SHP77 (cell line): ENCODE measurements around the gene TMEM178A.
"Not testable (repeated sequence)": the region's sequence is repeated elsewhere in the genome, so short reads cannot be mapped to it uniquely, and the experiment has no call there.

Experiments used
- DNase-seq, 2 experiments: peaks; one replicate each; lab custom pipeline; 2025; lab: John Stamatoyannopoulos, UW

Gene TMEM178A

DNA sequence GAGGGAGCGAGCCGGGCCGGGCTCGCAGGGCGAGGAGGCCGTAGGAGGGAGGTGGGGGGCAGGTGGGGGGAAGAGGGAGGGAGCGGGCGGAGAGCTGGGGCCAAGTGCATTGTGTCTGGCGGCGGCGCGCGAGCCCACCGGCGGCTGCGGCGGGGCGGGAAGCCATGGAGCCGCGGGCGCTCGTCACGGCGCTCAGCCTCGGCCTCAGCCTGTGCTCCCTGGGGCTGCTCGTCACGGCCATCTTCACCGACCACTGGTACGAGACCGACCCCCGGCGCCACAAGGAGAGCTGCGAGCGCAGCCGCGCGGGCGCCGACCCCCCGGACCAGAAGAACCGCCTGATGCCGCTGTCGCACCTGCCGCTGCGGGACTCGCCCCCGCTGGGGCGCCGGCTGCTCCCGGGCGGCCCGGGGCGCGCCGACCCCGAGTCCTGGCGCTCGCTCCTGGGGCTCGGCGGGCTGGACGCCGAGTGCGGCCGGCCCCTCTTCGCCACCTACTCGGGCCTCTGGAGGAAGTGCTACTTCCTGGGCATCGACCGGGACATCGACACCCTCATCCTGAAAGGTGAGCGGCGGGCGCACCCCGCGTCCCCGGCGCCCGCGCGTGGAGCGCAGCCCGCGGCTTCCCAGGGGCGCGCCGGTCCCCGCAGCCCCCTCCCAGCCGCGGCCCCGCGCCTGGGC, at the start of gene TMEM178A:
Gene TMEM178A (plus strand): TSS at position 107 of the 680 bp plus-strand sequence. CDS start 58 bp downstream, at position 165.
- DNase-seq: no peak

DNA sequence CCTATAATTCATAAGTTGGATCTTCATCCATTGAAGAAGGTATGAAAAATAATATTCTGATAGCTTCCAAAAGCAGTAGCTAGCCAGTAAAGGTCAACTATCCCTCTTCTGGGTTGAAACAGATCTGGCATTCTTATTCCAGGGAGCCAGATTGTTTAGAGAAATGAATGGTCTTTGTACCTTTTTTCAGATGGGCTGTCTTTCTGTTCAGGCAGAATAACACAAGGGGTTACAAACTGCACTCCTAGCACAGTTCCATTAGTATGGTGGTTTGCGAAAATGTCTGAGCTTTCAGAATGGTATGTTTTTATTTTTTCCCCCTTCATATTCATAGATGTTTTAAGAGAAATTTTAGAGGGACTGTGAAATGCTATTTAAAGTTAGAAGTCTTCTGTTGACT, 47.5 kb upstream of the TMEM178A start:
- DNase-seq: no peak

DNA sequence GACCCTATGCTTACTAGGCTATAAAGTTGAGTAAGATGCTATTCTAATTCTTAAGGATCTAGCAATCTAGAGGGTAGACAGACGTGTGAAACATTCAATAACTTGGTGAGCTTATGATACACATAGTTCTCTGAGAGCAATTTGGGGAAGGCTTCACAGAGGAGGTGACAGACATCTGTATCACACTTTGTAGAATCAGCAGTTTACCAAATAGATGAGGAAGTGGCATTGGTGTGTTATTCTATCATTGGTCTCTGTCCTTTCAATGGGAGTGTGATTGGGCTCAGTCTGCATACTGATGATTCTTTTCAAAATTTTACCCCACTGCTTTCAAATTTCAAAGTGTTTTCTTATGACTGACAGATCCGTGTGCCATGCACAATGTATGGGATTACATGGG, 47.0 kb upstream of the TMEM178A start:
- DNase-seq: no peak

DNA sequence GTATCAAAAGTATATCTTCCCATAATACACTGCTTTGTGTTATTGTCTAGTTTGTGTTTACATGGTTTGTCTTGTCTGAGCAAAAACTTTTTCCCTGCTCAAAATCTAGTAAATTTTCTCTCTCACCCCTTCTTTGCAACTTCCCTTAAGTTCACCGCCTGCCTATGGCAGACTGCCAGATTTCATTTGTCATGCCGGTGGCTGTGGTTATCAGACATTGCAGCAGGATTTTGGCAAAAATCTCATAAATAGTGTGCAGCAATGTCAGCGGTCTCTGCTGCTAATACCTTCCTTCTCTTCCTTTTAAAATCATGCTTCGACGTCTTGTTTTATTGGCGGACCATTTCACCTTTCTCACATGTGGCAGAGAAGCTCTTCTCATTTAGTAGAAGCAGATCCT, 45.6 kb upstream of the TMEM178A start:
- no peak for DNase-seq

DNA sequence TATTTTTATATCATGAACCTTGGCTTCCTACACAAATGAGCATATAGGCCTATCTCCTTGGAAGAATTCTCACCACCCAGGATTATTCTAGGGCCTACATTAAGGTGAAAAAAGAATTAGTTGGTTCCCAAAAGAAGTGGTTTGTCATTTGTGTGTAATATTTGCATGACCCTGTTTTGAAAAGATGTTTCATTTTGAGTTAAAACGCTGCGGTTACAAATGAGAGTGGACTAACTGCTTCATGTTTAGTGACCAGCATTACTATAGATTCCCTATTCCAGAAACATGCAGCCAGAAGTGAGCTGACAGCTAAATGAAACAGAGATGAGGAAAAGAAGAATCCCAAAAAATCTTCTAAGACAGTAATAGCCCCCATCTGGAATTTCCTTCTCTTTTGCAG, 44.1 kb upstream of the TMEM178A start:
- no peak for DNase-seq

DNA sequence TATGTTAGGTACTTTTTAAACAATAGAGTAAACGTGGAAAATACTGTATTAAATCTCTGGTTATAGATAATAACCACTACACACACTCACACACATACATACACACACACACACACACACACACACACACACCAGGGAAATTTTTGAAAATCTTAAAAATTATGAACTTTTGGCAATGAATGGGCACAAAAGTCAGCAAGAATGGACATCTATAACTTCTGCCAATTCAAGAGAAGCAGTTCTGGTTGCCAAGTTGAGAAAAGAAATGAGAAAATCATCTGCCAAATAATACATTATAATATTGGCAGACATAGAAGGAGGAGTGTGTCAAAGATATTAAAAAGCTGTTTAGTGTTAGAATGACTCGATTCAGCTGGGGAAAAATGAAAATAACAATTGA, 42.9 kb upstream of the TMEM178A start:
- DNase-seq: no peak

DNA sequence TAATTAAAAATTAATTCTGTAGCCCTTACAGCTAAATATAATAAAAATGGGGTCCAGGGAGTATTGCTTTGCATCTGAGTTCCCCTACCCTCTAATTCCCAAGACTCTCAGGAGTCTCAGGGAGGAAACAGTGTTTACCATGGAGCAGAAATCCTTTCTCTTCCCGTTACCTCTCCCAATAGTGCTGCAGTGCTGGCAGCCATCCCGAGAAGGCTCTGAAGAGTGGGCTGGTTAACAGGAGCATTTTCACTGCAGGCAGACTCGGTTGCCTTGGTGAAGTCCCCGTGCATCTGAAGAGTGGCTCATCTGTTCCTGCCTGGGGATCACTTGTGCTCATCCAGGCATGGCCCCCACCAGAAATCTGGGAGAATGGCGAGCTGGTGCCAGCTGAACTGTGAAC, 41.8 kb upstream of the TMEM178A start:
- no peak for DNase-seq

DNA sequence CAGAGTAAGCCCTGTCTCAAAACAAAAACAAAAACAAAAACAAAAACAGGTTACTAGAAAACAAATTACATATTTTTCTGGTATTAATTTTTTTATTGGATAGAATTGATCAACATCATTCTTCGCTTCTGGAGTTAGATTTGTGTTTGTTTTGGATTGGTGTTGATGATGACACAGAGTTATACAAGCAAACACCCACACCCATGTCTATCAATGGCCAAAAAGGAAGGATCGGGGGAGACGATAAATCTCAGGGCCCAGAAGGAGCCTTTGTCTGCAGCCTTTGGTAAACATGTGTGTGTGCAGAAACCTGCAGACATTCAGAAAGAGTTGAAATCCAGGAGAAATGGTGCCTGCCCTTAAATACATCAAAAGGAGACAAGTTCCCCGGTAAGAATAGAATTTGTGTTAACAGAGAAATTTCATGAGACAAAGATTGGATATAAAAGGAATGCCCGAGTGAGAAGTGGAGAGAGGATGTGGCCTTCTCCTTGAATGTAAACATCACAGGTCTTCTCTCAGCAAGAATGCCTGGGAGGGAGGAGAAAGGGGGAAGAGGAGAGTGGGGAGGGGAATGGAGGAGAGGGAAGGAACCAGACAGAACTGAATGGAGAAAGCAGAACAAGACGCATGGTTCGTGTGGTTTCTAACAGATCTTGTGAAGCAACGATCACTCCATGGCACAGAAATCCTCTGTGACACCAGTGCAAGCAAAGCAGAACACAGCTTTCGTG, 40.4 kb upstream of the TMEM178A start:
- no peak for DNase-seq

DNA sequence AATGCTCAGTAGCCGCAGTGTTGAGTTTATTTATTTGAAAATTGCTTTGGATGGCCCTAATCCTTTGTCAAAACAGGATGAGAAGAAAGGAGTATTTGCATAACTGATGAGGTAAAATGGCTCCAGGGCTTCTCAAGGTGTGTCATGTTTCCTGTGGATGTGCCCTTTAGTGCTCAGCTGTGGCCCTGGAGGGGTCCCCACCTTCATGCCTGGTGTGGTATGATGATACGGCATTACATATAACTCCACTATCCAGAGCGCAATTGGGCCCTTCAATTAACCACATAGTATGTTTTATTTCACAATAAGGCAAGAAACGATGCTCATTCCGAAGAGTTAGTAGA, 39.8 kb upstream of the TMEM178A start:
- no peak for DNase-seq

DNA sequence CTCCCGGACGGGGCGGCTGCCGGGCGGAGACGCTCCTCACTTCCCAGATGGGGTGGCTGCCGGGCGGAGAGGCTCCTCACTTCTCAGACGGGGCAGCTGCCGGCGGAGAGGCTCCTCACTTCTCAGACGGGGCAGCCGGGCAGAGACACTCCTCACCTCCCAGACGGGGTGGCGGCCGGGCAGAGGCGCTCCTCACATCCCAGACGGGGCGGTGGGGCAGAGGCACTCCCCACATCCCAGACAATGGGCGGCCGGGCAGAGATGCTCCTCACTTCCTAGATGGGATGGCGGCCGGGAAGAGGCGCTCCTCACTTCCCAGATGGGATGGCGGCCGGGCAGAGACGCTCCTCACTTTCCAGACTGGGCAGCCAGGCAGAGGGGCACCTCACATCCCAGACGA, 37.4 kb upstream of the TMEM178A start:
- DNase-seq: not testable (repeated sequence)

DNA sequence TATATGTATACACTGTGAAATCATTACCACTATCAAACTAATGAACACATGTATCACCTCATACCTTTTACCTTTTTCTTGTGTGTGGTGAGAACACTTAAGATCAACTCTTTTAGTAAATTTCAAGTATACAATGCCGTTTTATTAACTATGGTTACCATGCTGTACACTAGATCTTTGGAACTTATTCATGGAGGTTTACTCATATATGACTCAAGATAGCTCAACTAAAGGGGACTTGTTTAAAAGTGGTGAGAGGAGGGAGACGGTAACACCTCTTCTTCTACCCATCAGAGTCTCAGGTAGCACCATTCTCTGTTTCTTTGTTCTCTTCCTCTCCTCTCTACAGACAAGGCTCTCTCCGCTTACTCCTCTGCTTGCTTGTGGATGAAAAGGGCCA, 36.1 kb upstream of the TMEM178A start:
- no peak for DNase-seq

DNA sequence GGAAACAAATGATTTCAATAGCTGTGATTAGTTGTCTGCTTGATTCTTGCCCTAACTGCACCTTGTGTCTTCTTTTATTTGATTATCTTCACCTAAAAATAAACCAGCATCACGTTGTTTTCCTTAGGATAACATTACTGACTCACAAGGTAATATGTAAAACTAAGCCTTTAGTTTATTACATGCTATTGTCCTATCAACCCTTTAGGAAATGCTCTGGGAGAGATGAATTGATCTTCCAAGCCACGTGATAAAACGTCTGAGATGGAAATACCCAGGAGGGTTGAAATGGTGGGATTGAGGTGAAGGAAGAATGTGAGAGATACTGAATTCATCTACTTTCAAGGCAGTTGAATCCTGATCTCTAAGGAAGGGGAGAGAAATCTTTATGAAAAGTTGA, 34.5 kb upstream of the TMEM178A start:
- DNase-seq: no peak

DNA sequence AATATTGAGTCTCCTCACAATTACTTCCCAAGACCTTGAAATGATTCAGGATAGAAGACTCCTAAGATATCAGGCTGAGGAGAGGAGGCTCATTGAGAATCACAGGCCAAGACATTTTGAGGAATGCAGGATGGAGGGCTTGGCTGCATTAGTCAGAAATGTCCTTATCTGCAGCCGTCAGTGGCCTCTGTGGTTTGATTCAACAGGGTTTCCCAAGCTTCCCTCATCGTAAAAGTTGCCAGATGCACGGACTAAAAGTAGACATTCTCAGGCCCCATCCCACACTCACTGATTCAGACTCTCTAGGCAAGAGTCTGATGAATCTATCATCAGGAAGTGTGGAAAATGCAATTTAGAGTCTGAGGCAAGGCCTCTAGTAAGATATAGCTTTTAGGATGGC, 34.0 kb upstream of the TMEM178A start:
- no peak for DNase-seq

DNA sequence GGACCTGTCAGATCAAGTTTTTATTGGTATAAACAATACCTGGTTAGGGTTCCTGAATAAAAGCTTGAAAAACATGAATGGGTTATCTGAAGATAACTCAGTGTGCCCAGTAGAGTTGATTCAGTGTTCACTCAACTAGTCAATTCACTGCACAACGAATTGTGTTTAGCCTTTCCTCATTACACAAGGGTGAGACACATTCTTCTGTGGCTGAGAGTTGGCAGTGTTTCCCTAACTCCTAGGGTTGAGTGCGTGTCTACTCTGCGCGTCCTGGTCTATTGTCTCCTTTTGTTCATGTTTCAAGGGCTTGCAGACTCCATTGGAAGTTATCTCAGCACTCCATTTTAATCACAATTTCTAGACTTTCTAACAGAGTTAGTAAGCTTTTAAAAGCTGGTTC, 32.8 kb upstream of the TMEM178A start:
- DNase-seq: no peak

DNA sequence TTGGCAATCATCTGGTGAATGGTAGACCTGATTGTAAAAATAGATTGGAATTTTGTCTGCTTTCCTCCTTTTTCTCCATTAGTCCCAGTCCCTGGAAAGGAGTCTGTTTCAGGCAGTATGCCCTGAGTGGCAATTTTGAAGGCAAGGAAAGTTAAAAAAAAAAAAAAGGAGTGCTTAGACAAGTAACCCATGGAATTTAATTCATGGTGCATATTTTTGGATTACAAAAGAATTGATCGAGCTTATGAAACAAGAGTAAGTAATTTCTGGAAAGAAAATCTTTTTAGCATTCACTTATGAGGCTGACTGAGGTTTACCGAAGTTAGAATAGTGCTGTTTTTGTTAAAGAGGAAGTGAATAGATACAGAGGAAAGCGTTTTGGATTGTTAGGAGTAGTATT, 29.4 kb upstream of the TMEM178A start:
- DNase-seq: no peak

DNA sequence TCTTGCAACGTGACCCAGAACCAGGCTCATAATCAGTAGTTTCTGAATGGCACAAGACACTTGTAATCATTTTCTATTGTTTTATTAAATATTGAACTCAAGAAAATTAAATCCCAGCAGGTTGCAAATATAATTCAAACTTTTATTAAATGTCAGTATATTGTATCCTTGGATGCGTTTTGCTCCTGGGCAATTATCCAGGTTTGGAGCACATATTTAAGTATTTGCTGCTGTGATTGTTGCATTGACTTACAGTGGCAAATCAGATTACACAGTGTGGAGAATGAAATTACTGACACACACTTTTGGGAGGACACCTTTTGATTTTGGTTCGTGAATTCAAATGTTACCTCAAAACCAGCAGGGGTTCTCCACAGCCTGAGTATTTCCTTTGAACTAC, 27.1 kb upstream of the TMEM178A start:
- DNase-seq: no peak

DNA sequence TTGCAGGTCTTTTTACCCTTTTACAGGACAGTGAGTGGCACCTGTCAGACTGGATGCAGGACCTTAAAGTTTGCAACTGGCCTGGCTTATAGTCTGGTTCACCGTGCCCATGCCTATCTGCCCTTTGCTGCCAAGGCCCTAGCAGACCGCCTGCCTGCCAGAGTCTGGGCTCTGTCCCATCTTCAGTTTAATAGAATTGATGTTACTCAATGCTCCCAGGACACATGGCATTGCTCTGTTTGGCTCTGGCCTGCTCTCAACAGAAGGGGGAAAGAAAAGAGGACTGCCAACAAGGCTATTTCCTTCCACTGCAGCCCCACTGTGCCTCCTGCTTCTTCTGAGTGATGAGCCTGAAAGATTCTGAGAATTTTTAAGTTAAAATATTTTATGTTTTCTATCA, 25.6 kb upstream of the TMEM178A start:
- no peak for DNase-seq

DNA sequence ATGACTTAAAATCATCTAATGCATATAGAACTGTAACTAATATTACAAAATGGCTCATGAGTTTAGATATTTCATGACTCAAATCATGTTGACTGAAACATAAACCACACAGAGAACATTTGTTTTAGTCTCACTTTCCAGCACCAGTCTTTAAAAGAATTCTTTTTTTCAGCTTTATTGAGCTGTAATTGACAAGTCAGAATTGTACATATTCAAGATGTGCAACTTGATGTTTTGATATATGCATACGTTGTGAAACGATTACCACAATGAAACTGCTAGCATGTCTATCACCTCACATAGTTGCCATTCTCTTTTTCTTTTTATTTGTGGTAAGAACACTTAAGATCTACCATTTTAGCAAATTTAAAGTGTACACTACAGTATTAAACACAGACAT, 25.0 kb upstream of the TMEM178A start:
- no peak for DNase-seq

DNA sequence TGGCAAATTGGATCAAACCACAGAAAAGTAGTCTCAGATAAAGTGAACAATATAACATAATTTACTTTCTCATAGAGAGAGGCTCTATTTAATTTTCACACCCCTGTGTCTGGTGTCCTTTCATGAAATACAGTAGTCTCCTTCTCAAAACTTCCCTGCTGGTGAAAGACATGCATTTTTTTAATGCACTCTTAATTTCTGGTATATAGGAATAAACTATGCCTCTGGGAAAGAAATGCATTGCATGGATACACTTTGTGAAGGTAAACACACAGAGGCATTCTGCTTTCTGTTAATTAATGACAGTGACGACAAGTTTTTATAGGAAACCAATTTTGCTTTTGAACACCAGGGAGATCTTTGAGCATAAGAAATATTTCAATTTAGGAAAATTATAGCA, 24.1 kb upstream of the TMEM178A start:
- DNase-seq: no peak

DNA sequence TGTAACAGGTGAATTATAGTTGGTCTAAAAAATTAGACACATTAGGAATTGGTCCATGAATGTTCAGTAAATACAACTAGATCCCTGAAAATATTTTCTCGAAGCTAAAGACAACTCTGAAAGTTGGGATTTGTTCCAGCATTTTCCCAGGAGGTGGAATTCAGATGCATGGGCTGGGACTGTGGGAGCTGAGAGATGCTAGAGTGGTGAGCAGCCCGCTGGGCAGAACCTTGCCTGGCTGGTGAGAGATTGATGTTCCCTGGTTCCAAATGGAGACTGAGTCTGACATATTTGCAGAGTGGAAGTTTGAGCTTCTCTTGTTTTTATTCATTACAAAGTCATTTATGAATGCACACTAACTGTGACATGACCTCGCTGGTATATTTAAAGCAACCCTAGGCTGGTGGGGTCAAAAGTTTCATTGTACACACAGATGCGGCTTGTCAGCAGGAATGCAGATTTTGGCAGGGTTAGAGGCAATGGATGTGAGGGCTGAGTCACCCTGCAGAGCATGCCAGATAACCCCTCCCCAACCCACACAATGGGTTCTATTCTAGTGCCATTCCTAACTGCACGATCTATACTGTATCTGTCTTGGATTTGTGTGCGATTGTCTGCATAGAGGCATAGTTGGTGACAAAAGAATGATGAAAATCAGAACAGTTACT, 23.5 kb upstream of the TMEM178A start:
- DNase-seq: no peak

DNA sequence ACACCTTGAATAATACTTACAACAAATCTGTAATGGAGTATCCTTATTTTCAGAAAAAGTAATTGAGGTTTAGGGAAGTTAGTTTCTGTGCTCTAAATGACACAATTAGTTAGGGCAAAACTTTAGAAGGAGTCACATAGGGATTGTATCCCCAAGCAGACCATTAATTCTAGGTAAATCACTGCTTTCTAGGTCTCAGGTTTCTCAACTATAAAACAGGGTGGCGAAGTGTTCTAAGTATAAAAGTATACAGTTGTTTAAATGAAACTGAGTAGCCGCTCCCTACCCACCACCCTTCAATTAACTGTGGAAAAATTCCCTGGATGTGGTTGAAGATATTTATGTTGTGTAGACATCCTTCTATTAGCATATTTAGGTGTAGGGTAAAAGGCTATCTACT, 19.9 kb upstream of the TMEM178A start:
- DNase-seq: no peak

DNA sequence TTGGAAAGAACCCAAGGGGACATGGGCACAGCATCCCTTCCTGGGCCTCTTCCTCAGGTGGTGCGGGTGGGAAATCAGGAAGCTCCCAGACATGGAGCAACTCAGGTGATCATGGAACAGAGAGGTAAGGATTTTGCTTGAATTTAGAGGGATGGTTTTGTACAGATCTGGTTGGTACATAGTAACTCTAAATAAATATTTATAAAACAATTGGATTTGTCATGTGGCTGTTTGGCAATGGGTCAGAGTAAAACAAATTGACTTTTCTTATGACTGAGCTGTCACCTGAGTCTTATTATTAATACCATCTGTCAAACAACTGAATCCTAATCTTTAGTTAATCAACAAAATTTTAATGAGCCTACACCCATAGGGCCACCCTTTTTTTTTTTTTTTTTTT, 19.4 kb upstream of the TMEM178A start:
- DNase-seq: no peak

DNA sequence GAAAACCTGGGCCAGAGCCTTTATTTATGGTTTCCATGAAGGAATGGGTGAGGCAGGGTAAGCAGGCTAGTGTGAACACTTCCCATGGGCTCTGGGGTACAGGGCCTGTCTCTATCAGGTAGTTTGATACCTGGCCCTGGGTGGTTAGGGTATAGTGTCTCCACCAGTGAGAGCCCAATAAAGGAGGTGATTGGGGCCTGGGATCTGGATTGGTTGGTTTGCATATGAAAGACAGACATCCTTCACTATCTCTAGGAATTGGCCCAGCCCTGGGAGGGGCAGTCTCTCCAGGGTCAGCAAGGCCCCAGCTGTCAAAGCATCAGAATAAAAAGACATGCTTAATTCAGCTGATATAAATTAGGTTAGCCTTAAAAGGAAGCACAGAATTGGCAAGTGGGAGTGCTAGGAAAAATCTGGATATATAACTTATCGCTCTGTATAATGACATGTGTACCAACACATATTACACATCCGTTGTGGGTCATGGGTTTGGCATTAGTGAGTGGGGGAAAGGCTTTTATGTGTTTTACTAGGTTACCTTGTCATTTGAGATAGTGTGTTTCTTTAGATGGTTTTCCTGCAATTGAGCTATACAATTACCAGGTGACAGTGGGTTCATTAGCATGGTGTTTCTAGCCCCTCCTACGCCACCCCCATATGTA, 18.5 kb upstream of the TMEM178A start:
- DNase-seq: no peak
